CD14-positive monocyte (primary cell): Measurements from ENCODE around the gene SNHG17. TPM values are rescaled to one million over a fixed set of nuclear protein-coding genes. Genes with fewer than 3 reads are reported as not detected.
A peak's percentile ranks its signal among the peaks of the same experiment; 100 is the strongest.

Experiments
- DNase-seq, 3 donors: peaks; one replicate each; pipeline ENCODE4 v3.0.0-alpha.2; 2011 to 2022
- H2AFZ ChIP-seq: 2 replicates; pipeline ENCODE4 v1.6.0; 2012; ENCODE audit warnings: mild to moderate bottlenecking, low read depth, low read length, inconsistent platforms; ENCODE audit not compliant: insufficient read depth, poor library complexity, severe bottlenecking
- H3K27ac ChIP-seq, 2 donors: 1 replicate in 1 of 2; 2 replicates in 1 of 2; pipeline ENCODE4 v1.5.1; 2012 to 2013; ENCODE audit warnings: low read length in 2 of 2, control low read depth in 1 of 2, inconsistent platforms in 1 of 2, low read depth in 1 of 2, mild to moderate bottlenecking in 1 of 2
- H3K27me3 ChIP-seq, 2 donors: one replicate each; pipeline versions ENCODE4 v1.6.0 to v1.6.1; 2011 to 2013; ENCODE audit warnings: low read length in 2 of 2; ENCODE audit not compliant: control insufficient read depth in 2 of 2, insufficient read depth in 2 of 2
- H3K36me3 ChIP-seq, 2 donors: replicated peaks in 1 of 2; 1 replicate in 1 of 2; 2 replicates in 1 of 2; pipeline versions ENCODE4 v1.5.1 to v1.6.1; 2012 to 2013; ENCODE audit warnings: low read length in 2 of 2, control low read depth in 1 of 2, inconsistent platforms in 1 of 2, mild to moderate bottlenecking in 1 of 2; ENCODE audit not compliant: insufficient read depth in 2 of 2, control insufficient read depth in 1 of 2
- H3K4me1 ChIP-seq, 2 donors: 1 replicate in 1 of 2; 2 replicates in 1 of 2; pipeline versions ENCODE4 v1.5.1 to v1.6.1; 2012 to 2013; ENCODE audit warnings: low read length in 2 of 2, control low read depth in 1 of 2, inconsistent platforms in 1 of 2, mild to moderate bottlenecking in 1 of 2, moderate library complexity in 1 of 2; ENCODE audit not compliant: insufficient read depth in 2 of 2, control insufficient read depth in 1 of 2
- H3K4me2 ChIP-seq: replicated peaks from 2 replicates; pipeline ENCODE3; 2012; ENCODE audit warnings: low read length, moderate library complexity, mild to moderate bottlenecking; ENCODE audit not compliant: poor library complexity, severe bottlenecking; ENCODE audit errors: extremely low read depth
- H3K4me3 ChIP-seq, 3 experiments: fragments of 200-600 bp in 1 of 3; sonication (generic) in 1 of 3; replicated peaks in 1 of 3; 1 replicate in 2 of 3; 2 replicates in 1 of 3; pipeline ENCODE4 v1.5.1; 2011 to 2013; ENCODE audit warnings: low read length in 3 of 3, mild to moderate bottlenecking in 3 of 3, control low read depth in 2 of 3, low read depth in 2 of 3, inconsistent platforms in 1 of 3, moderate library complexity in 1 of 3
- H3K79me2 ChIP-seq: 2 replicates; pipeline ENCODE4 v1.6.0; 2012; ENCODE audit warnings: mild to moderate bottlenecking, control low read depth, inconsistent platforms, low read length, moderate library complexity; ENCODE audit not compliant: insufficient read depth
- H3K9ac ChIP-seq: 2 replicates; pipeline ENCODE4 v1.6.0; 2017; ENCODE audit warnings: low read length, mild to moderate bottlenecking; ENCODE audit not compliant: insufficient read depth, poor library complexity, severe bottlenecking
- H3K9me3 ChIP-seq, 2 donors: replicated peaks in 1 of 2; 1 replicate in 1 of 2; 2 replicates in 1 of 2; pipeline versions ENCODE4 v1.5.1 to v1.6.1; 2012 to 2013; ENCODE audit warnings: low read length in 2 of 2, control low read depth in 1 of 2; ENCODE audit not compliant: control insufficient read depth in 1 of 2, insufficient read depth in 1 of 2
- H4K20me1 ChIP-seq: 2 replicates; pipeline ENCODE4 v1.6.0; 2012; ENCODE audit warnings: mild to moderate bottlenecking, low read length, control low read depth, moderate library complexity; ENCODE audit not compliant: insufficient read depth
- H3K27ac Mint-ChIP-seq, 7 donors: one replicate each; pipeline ENCODE4 v1.8.0; 2020; ENCODE audit warnings: mild to moderate bottlenecking in 7 of 7, mixed read lengths in 7 of 7, moderate library complexity in 6 of 7, inconsistent platforms in 2 of 7
- H3K27me3 Mint-ChIP-seq, 3 donors: one replicate each; pipeline ENCODE4 v1.8.0; 2021 to 2022; ENCODE audit warnings: low read depth in 3 of 3, mild to moderate bottlenecking in 3 of 3, mixed read lengths in 3 of 3, moderate library complexity in 3 of 3, inconsistent platforms in 1 of 3
- H3K36me3 Mint-ChIP-seq, 2 donors: one replicate each; pipeline ENCODE4 v1.8.0; 2020; ENCODE audit warnings: mixed read lengths in 2 of 2, inconsistent platforms in 1 of 2, mild to moderate bottlenecking in 1 of 2
- H3K4me1 Mint-ChIP-seq: one replicate; pipeline ENCODE4 v1.8.0; 2020; ENCODE audit warnings: mild to moderate bottlenecking, mixed read lengths
- H3K4me3 Mint-ChIP-seq, 2 donors: one replicate each; pipeline ENCODE4 v1.8.0; 2020; ENCODE audit warnings: mild to moderate bottlenecking in 2 of 2, mixed read lengths in 2 of 2, moderate library complexity in 1 of 2
- H3K9me3 Mint-ChIP-seq, 7 donors: one replicate each; pipeline ENCODE4 v1.8.0; 2020 to 2022; ENCODE audit warnings: mixed read lengths in 7 of 7, mild to moderate bottlenecking in 6 of 7, moderate library complexity in 6 of 7, inconsistent platforms in 2 of 7
- WGBS: methylation state at CpG from one replicate; pipeline ENCODE4 v1.1.5; 2013; ENCODE audit warnings: missing lambda C conversion rate; ENCODE audit not compliant: insufficient coverage; 5-methylcytosine and 5-hydroxymethylcytosine counted together
- intact Hi-C, 2 donors: fragments of 100-400 bp; cut with micrococcal nuclease; formaldehyde crosslinking; loops; one replicate each; pipeline versions ENCODE4 v1.15.0 to v1.15.1; 2023
- polyA plus RNA-seq, 3 donors: library from polyadenylated mRNA; depleted of rRNA in 1 of 3; unstranded in 2 of 3; stranded (reverse) in 1 of 3; fragments of 300-500 nt in 2 of 3; fragments of >200 nt in 1 of 3; fragmentation: Illumina TruSeq in 2 of 3; gene quantifications; 1 replicate in 2 of 3; 2 replicates in 1 of 3; pipeline ENCODE4 v1.2.3, GENCODE V29; 2012 to 2021
- TF ChIP-seq, protein P1 (sequence below): fragments of 200-600 bp; IDR thresholded peaks from one replicate; pipeline ENCODE4 v1.8.0; 2022; ENCODE audit warnings: antibody characterized with exemption, mild to moderate bottlenecking

The SNHG17 gene
- polyA plus RNA-seq, 3 donors, result 10.1 to 32.4 (median 29.2) TPM

DNA sequence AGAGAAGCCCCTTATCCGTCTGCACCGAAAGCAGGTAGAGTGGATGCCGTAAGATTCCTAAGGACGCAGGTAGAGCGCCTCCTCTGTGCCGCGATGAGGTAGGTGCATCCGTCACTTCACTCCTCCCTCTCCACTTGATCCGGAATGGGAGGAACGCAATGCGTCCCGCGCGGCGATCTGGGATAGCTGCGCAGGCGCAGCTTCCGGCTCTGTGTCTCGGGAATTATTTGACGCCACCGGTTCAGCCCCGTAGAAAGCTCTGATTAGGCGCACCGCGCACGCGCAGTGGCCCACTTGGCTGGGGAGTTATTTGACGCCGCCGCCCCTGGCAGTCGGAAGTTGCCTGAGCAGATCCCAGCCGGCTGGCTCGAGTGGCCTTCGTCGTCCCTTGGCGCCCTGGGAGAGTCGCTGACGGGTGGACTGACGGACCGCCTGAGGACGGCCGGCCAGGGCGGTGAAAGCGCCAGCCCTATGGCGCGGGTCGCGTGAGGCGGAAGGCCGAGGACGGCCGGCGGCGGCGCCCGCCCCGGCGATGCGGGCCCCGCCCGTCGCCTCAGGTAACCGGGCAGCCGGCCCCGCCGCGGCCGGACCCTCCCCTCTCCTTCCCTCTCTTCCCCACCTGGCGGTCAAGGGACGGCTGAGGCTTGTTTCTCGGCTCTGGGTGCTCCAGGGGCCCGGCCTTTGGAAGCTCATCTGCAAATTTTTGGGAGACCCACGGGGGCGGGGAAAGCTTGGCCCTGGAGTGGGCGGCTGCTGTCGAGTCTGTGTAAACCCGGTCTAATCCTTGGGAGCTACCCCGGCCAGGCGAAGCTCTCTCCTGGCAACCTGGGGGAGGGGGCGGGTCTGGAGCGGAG lies 37.6 kb upstream of the SNHG17 start, which contains the start of gene RALGAPB:
Gene RALGAPB, plus strand, starts transcription at position 331 of the 854 bp plus-strand sequence. CDS start 15,590 bp downstream, outside the sequence.
- peaks cover 0 to 5% (median 3%) of the 10 kb centered on the region in 3 donors for H3K27me3 Mint-ChIP-seq
- under 1% methylated on average over 71 of the region's 81 CpGs for WGBS
- intact Hi-C loops, result loop anchor here (5.0 kb wide), 1 partner anchor 35 kb away; the partner anchor contains the start of gene SNHG17 (in 2 of the 2)
- peak within 1 kb of the TSS; percentile 75 to 91 (median 89) for H3K27ac Mint-ChIP-seq
- Histone ChIP-seq H3K4me2 (peak within 1 kb of the TSS; percentile 88), H3K36me3 (no peaks in the 10 kb centered on the region), H3K9ac (peak within 1 kb of the TSS; percentile 95), H3K4me3 (peak within 1 kb of the TSS; percentile 61 to 86 (median 75)), H3K4me1 (peaks cover 21 to 23% of the 10 kb centered on the region in 2 donors), H2AFZ (peak within 1 kb of the TSS; percentile 95), H3K27ac (peak within 1 kb of the TSS; percentile 50 to 79), H3K27me3 (no peaks in the 10 kb centered on the region), H3K9me3 (peaks cover 0 to 3% of the 10 kb centered on the region in 2 donors), H4K20me1 (peaks cover 43% of the 10 kb centered on the region), H3K79me2 (peaks cover 51% of the 10 kb centered on the region)
- H3K4me1 Mint-ChIP-seq, result peaks cover 31% of the 10 kb centered on the region
- DNase-seq, result peak; percentile 97 to 100 (median 98)
- H3K36me3 Mint-ChIP-seq, result peaks cover 3 to 9% of the 10 kb centered on the region in 2 donors
- H3K4me3 Mint-ChIP-seq, result peak within 1 kb of the TSS; percentile 89 to 94
- peaks cover 3 to 5% (median 4%) of the 10 kb centered on the region in 7 donors for H3K9me3 Mint-ChIP-seq
- TF ChIP-seq, protein P1, sequence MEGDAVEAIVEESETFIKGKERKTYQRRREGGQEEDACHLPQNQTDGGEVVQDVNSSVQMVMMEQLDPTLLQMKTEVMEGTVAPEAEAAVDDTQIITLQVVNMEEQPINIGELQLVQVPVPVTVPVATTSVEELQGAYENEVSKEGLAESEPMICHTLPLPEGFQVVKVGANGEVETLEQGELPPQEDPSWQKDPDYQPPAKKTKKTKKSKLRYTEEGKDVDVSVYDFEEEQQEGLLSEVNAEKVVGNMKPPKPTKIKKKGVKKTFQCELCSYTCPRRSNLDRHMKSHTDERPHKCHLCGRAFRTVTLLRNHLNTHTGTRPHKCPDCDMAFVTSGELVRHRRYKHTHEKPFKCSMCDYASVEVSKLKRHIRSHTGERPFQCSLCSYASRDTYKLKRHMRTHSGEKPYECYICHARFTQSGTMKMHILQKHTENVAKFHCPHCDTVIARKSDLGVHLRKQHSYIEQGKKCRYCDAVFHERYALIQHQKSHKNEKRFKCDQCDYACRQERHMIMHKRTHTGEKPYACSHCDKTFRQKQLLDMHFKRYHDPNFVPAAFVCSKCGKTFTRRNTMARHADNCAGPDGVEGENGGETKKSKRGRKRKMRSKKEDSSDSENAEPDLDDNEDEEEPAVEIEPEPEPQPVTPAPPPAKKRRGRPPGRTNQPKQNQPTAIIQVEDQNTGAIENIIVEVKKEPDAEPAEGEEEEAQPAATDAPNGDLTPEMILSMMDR, result peak; percentile 44

DNA sequence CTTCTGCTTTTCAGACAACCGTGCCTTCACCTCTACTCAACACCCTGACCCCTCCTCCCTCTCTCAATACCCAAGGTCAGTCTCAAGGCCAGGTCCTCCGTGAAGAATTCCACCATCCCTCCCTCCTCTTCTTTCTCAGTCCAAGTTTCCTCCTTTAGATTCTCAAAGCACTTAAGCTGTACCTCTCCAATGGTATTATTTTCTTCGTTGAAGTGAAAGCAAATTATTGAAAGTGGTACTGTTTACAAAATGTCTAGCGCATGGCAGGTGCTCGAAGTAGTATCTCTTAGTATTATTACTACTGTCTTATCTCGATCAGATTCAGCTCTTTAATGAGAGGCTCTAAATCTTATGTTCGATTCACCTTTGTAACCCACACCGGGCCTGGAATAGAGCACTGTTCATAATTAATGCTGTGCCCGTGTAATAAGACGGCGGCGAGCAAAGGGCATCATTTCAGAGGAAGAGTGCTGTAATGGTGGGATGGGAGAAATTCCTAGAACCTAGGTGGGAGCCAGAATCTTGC lies 36.9 kb upstream of the SNHG17 start:
- intact Hi-C loops, result loop anchor here (5.0 kb wide), 1 partner anchor 35 kb away; the partner anchor contains the start of gene SNHG17 (in 2 of the 2)
- DNase-seq, result no peak
- H3K4me2 ChIP-seq, result peak overlapping the region; percentile 88

More for the DNA sequence above, 36.9 kb upstream of the SNHG17 start:
- H2AFZ ChIP-seq, result peak overlapping the region; percentile 95
- 31% methylated on average over 7 of the region's 12 CpGs for WGBS
- peak overlapping the region in 1 of 2 donors; percentile 79 for H3K27ac ChIP-seq
- H4K20me1 ChIP-seq, result peaks cover 36% of the 10 kb centered on the region
- peaks cover 0 to 3% of the 10 kb centered on the region in 2 donors for H3K9me3 ChIP-seq
- Mint-ChIP-seq H3K27me3 (peaks cover 2 to 5% (median 3%) of the 10 kb centered on the region in 3 donors), H3K27ac (peak overlapping the region; percentile 75 to 90 (median 85)), H3K4me1 (peaks cover 31% of the 10 kb centered on the region), H3K4me3 (peak overlapping the region; percentile 89 to 94), H3K36me3 (peaks cover 3 to 9% of the 10 kb centered on the region in 2 donors), H3K9me3 (peaks cover 3 to 5% (median 4%) of the 10 kb centered on the region in 7 donors)
- peak overlapping the region; percentile 61 to 86 (median 75) for H3K4me3 ChIP-seq
- no peaks in the 10 kb centered on the region for H3K36me3 ChIP-seq
- H3K9ac ChIP-seq, result peak overlapping the region; percentile 95
- TF ChIP-seq, protein P1, result no peak
- H3K27me3 ChIP-seq, result no peaks in the 10 kb centered on the region
- H3K4me1 ChIP-seq, result peaks cover 21 to 23% of the 10 kb centered on the region in 2 donors
- peaks cover 44% of the 10 kb centered on the region for H3K79me2 ChIP-seq
